ENCODE results near the gene THNSL1. TPM values are rescaled to one million over a fixed set of nuclear protein-coding genes. Genes with fewer than 3 reads are reported as not detected.

Gene THNSL1
- total RNA-seq, 1 donor: 3.5 TPM

DNA sequence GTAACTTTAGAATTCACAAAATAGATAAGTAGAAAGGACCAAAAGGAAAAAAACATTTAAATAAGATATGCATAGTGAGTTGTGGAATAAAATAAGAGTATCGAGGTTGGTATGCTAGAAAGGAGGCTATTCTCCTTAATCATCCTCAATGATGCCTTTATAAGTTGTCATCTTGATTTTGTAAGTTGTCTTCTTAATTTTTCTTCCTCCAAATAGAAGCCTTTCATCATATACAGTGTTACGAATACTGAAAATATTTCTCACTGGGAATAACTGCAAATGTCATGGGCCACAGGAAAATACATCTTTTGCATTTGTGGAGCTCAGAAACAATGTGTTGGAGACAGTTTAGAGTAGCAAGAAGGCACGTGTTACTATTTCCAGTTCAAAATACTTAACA is 32.5 kb upstream of the THNSL1 start:
- no peak for DNase-seq (ENCODE audit: low read depth)
- TF ChIP-seq, protein P1, sequence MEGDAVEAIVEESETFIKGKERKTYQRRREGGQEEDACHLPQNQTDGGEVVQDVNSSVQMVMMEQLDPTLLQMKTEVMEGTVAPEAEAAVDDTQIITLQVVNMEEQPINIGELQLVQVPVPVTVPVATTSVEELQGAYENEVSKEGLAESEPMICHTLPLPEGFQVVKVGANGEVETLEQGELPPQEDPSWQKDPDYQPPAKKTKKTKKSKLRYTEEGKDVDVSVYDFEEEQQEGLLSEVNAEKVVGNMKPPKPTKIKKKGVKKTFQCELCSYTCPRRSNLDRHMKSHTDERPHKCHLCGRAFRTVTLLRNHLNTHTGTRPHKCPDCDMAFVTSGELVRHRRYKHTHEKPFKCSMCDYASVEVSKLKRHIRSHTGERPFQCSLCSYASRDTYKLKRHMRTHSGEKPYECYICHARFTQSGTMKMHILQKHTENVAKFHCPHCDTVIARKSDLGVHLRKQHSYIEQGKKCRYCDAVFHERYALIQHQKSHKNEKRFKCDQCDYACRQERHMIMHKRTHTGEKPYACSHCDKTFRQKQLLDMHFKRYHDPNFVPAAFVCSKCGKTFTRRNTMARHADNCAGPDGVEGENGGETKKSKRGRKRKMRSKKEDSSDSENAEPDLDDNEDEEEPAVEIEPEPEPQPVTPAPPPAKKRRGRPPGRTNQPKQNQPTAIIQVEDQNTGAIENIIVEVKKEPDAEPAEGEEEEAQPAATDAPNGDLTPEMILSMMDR (IDR thresholded peaks at IDR 0.05; ENCODE audit: insufficient read depth, low read depth, low read length): no peak
- no peak overlapping the region for H3K4me3 ChIP-seq (ENCODE audit: low read depth, low read length)

DNA sequence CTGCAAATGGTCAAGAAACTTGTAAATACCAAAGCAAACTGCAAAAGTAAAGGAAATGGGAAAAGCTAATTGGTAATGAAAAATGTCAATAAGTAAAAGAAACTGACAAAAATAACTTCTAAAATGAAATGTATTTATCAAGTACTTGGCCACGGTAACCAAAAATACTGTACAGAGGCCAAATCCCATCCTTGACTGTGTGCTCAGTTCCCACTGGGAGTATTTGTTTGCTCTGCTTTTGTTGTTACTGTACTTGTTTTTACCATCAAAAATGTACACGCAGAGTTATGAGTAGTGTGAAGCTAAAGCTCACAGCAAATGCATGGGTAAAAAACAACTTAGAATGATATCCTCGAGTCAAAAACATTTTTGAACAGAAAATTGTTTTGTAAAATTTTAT is 31.5 kb upstream of the THNSL1 start:
- no peak for DNase-seq (ENCODE audit: low read depth)
- TF ChIP-seq, protein P1 (IDR thresholded peaks at IDR 0.05; ENCODE audit: insufficient read depth, low read depth, low read length): no peak

DNA sequence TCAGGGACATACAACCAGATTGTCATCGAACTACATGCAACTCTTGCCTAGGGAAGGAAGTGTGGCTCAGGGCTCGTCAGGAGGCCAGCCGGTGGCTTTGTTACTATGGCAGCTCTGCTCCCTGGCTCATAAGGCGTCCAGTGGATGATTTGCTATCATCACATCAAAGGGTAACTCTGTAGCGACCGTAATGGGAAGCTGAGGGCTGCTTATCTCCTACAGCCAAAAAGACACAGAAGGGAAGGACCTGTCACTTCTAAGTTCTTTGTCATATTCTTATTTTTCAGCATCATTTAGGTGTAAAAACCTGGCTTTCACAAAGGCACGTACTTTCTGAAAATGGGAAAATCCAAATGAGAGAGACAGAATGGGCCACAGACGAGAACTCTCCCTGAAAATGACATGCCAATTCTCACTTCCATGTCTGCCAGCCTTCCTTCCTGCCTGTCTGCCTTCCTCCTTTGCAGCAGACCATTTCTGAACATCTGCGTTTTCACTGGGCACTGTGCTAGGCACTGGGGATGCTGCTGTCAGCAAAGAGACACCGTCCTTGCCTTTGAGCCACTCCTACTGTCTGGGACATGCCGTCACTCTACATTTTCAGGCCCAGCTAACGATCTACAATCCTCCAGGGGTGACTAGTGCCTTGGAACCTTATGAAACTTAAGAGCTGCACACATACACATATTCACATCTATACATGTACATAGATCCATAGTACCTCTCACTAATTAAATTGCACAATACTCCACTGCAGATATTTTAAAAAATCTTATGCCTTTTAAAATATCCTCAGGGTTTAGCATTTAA is 27.4 kb upstream of the THNSL1 start:
- DNase-seq (ENCODE audit: low read depth): no peak
- no peak overlapping the region for H3K4me3 ChIP-seq (ENCODE audit: low read depth, low read length)
- TF ChIP-seq, protein P1 (IDR thresholded peaks at IDR 0.05; ENCODE audit: insufficient read depth, low read depth, low read length): no peak

More for the DNA sequence above, 31.5 kb upstream of the THNSL1 start:
- H3K4me3 ChIP-seq (ENCODE audit: low read depth, low read length): no peak overlapping the region

DNA sequence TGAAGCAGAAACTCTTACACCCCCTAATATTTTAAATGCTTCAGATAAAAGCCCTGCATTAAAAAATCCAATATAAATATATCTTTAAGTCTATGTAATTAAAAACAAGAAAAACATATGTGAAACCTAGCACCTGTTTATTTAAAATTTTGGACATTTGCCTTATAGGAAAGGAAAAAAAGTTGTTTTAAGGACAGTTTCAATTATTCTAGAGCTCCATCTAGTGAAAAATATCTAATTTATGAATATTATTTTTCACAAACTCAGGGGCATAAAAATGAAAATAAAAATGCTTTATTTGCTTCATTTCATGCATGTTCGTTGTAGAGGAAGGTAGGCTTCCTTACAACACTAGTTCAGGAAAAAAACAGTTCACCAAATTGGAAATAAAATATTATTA is 26.5 kb upstream of the THNSL1 start:
- DNase-seq (ENCODE audit: low read depth): no peak
- TF ChIP-seq, protein P1 (IDR thresholded peaks at IDR 0.05; ENCODE audit: insufficient read depth, low read depth, low read length): no peak
- H3K4me3 ChIP-seq (ENCODE audit: low read depth, low read length): no peak overlapping the region

DNA sequence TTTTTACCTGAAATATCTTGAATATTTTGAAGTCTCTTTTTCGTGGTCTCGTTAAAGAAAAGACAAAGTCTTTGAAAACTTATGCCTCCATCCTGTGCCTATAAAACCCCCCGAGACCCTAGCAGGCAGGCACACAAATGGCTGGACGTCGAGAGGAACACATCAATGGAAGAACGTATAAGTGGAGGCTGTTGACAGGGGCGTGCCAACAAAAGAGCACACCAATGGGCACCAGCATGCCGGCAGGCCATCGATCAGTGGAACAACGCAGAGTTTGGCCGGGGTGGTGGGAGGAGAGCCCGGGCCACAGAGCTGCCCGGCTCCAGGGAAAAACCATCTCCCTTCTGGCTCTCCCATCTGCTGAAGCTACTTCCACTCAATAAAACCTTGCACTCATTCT is 25.1 kb upstream of the THNSL1 start:
- no peak for DNase-seq (ENCODE audit: low read depth)
- no peak overlapping the region for H3K4me3 ChIP-seq (ENCODE audit: low read depth, low read length)
- TF ChIP-seq, protein P1 (IDR thresholded peaks at IDR 0.05; ENCODE audit: insufficient read depth, low read depth, low read length): no peak

DNA sequence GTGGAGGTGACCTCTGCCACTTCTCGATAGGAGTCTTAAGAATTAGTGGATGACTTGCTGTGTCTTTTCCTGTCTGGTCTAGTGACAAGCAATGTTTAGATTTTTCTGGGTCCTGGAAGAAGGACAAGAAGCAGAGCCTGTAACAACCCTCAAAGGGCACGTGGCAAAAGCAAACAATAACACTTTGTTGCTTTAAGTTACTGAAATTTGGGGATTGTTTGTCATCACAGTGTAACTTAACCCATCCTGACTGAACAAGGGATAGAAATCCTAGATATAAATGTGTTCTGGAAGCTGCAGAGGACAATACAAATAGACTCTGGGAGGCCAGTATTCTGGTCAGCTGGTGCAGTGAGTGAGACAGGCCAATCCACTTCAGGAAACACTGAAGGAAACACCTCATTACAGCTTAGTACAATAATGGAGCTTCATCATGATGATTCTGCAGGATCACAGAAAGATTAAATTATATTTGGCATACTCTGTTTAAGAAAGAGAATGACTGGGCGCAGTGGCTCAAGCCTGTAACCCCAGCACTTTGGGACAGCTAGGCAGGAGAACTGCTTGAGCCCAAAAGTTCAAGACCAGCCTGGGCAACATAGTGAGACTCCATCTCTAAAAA is 23.8 kb upstream of the THNSL1 start:
- H3K4me3 ChIP-seq (ENCODE audit: low read depth, low read length): no peak overlapping the region
- TF ChIP-seq, protein P1 (IDR thresholded peaks at IDR 0.05; ENCODE audit: insufficient read depth, low read depth, low read length): no peak

More for the DNA sequence above, 23.8 kb upstream of the THNSL1 start:
- DNase-seq (ENCODE audit: low read depth): no peak
